ENCODE results near the gene NMNAT2. TPM values are rescaled to one million over a fixed set of nuclear protein-coding genes. Genes with fewer than 3 reads are reported as not detected.

Gene NMNAT2
- total RNA-seq, 1 donor from 2014 or later: 0.49 TPM

DNA sequence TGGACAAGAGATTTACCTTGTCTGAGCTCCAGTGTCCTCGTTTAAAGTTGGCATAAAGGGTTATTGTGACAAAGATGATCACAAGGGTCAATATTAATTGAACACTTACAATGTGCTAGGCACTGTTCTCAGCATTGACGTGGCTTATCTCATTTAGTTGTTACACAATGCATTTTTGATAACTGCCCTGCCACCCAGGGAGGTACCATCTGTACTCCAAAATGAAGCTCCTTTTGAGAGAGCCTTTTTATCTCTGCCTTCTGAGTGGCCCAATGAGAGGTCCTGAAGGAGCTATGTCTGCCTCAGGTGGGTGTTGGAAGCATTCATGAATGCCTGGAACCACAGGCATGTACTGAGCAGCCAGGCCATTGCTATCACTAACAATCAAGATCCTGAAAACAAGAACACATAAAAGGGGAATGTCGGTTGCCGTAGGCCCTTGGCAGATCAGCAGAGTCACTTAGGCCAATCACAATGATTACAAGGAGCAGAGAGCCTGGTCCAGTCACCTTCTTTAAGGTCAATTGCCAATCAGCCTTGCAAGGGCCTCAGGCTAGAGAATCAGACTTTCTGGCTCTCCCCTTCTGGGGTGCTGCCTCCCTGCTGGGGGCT lies 78.5 kb downstream of the NMNAT2 start:
- TF ChIP-seq EZH2 (IDR thresholded peaks at IDR 0.05): no peak
- TF ChIP-seq EZH2phosphoT487 (IDR thresholded peaks at IDR 0.05): no peak
- TF ChIP-seq, protein P1, sequence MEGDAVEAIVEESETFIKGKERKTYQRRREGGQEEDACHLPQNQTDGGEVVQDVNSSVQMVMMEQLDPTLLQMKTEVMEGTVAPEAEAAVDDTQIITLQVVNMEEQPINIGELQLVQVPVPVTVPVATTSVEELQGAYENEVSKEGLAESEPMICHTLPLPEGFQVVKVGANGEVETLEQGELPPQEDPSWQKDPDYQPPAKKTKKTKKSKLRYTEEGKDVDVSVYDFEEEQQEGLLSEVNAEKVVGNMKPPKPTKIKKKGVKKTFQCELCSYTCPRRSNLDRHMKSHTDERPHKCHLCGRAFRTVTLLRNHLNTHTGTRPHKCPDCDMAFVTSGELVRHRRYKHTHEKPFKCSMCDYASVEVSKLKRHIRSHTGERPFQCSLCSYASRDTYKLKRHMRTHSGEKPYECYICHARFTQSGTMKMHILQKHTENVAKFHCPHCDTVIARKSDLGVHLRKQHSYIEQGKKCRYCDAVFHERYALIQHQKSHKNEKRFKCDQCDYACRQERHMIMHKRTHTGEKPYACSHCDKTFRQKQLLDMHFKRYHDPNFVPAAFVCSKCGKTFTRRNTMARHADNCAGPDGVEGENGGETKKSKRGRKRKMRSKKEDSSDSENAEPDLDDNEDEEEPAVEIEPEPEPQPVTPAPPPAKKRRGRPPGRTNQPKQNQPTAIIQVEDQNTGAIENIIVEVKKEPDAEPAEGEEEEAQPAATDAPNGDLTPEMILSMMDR (IDR thresholded peaks at IDR 0.05): no peak
- Histone ChIP-seq H3K79me2 (ENCODE audit: low read depth) (no peaks in the 10 kb centered on the region), H3K4me3 (no peak overlapping the region), H3K9me3 (ENCODE audit: low read depth) (no peaks in the 10 kb centered on the region), H3K9ac (no peak overlapping the region), H3K27ac (no peak overlapping the region), H3K4me2 (no peak overlapping the region), H3K4me1 (no peaks in the 10 kb centered on the region), H4K20me1 (ENCODE audit: low read depth) (no peaks in the 10 kb centered on the region), H3F3A (ENCODE audit: low read depth) (no peaks in the 10 kb centered on the region), H3K27me3 (no peaks in the 10 kb centered on the region), H2AFZ (replicated peaks) (no peak overlapping the region), H3K36me3 (no peaks in the 10 kb centered on the region)
- Mint-ChIP-seq H3K4me3 (no peak overlapping the region), H3K4me1 (peaks cover 8% of the 10 kb centered on the region), H3K9me3 (no peaks in the 10 kb centered on the region), H3K27me3 (ENCODE audit: insufficient read depth, low read depth) (no peaks in the 10 kb centered on the region), H3K36me3 (no peaks in the 10 kb centered on the region), H3K27ac (no peak overlapping the region)
- DNase-seq (ENCODE audit: low spot score): no peak

DNA sequence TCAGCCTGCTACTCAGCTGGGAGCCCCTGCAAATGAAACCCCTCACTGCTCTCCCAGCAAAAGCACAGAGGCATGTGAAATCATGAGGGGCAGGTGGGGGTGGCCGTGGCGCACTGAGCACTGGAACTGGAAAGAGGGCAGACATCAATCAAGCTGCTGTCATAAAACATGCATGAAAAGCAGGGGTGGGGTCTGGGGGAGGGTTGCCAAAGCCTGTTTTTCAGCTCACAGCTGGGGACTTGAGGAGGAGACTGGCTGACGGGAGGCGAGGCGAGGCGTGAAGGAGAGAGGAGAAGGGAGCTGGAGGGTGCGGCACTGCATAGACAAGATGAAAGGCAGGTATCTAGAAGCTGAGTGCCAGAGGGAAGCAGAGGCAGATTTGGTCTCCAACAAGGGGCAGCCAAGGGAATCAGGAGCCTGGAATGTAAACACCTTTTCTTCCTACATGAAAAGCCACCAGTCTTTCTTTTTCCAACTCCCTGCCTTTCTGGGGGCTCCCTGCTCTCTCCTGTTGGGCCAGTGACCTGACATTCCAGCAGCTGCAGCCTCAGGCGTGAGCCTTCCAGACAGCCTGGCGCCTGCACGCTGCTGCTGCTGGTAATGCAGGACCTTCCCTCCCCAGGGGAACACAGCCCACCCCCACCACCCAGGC lies 87.0 kb downstream of the NMNAT2 start:
- Histone ChIP-seq H3K36me3 (no peaks in the 10 kb centered on the region), H3K4me3 (peak overlapping the region; percentile 7), H4K20me1 (ENCODE audit: low read depth) (no peaks in the 10 kb centered on the region), H3K79me2 (ENCODE audit: low read depth) (no peaks in the 10 kb centered on the region), H2AFZ (replicated peaks) (peak overlapping the region; percentile 50), H3K4me2 (peak overlapping the region; percentile 72), H3K9me3 (ENCODE audit: low read depth) (no peaks in the 10 kb centered on the region), H3K9ac (no peak overlapping the region), H3K4me1 (peaks cover 50% of the 10 kb centered on the region), H3K27me3 (no peaks in the 10 kb centered on the region), H3K27ac (peak overlapping the region; percentile 81), H3F3A (ENCODE audit: low read depth) (peaks cover 38% of the 10 kb centered on the region)
- Mint-ChIP-seq H3K4me3 (peak overlapping the region; percentile 81), H3K27ac (peak overlapping the region; percentile 99), H3K27me3 (ENCODE audit: insufficient read depth, low read depth) (peaks cover 6% of the 10 kb centered on the region), H3K9me3 (peaks cover 2% of the 10 kb centered on the region), H3K36me3 (no peaks in the 10 kb centered on the region), H3K4me1 (peaks cover 53% of the 10 kb centered on the region)
- peak; percentile 62 for DNase-seq (ENCODE audit: low spot score)
- TF ChIP-seq EZH2phosphoT487 (IDR thresholded peaks at IDR 0.05): no peak
- no peak for TF ChIP-seq EZH2 (IDR thresholded peaks at IDR 0.05)
- TF ChIP-seq, protein P1 (IDR thresholded peaks at IDR 0.05): peak; percentile 5

DNA sequence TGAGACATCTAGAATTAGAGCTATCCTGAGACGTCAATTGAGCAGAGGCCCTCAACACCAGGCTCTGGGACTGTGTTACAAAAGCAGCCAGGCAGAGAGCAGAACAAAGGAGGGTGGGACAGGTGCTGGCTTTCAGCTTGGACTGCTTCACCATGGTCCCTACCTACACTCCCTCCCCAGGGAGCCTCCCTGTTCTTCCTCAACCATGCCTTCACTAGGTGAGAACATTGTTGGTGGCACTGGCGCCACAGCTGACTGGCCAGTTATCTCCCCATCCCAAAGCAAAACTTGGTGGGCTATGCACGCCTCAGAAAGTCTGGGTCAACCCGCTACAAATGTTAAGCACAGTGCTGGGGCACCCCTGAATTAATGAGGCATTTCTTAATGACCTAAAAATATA lies 87.8 kb downstream of the NMNAT2 start:
- Histone ChIP-seq H3K36me3 (no peaks in the 10 kb centered on the region), H3F3A (ENCODE audit: low read depth) (peaks cover 38% of the 10 kb centered on the region), H3K4me1 (peaks cover 50% of the 10 kb centered on the region), H3K9me3 (ENCODE audit: low read depth) (no peaks in the 10 kb centered on the region), H3K79me2 (ENCODE audit: low read depth) (no peaks in the 10 kb centered on the region), H3K4me2 (peak overlapping the region; percentile 72), H4K20me1 (ENCODE audit: low read depth) (no peaks in the 10 kb centered on the region), H3K27me3 (no peaks in the 10 kb centered on the region), H3K9ac (no peak overlapping the region), H2AFZ (replicated peaks) (peak overlapping the region; percentile 50), H3K4me3 (no peak overlapping the region), H3K27ac (peak overlapping the region; percentile 81)
- Mint-ChIP-seq H3K27ac (peak overlapping the region; percentile 99), H3K36me3 (no peaks in the 10 kb centered on the region), H3K4me3 (peak overlapping the region; percentile 41), H3K27me3 (ENCODE audit: insufficient read depth, low read depth) (peaks cover 6% of the 10 kb centered on the region), H3K4me1 (peaks cover 53% of the 10 kb centered on the region), H3K9me3 (peaks cover 2% of the 10 kb centered on the region)
- no peak for TF ChIP-seq EZH2phosphoT487 (IDR thresholded peaks at IDR 0.05)
- TF ChIP-seq EZH2 (IDR thresholded peaks at IDR 0.05): no peak
- TF ChIP-seq, protein P1 (IDR thresholded peaks at IDR 0.05): no peak
- DNase-seq (ENCODE audit: low spot score): no peak
